ENCODE data around the gene FBXW11. TPM values are rescaled to one million over a fixed set of nuclear protein-coding genes. Genes with fewer than 3 reads are reported as not detected.
A peak's percentile ranks its signal among the peaks of the same experiment; 100 is the strongest.

The FBXW11 gene
- total and polyA plus RNA-seq, 2 donors from 2014 or later, result 16.0 to 44.4 TPM

- FAIRE-seq (no peak), DNase-seq (no peak)
- Histone ChIP-seq H3K36me3 (ENCODE audit: control insufficient read depth in 2 of 3, insufficient read depth in 3 of 3, low read length in 3 of 3) (no peaks in the 10 kb centered on the region), H3K27me3 (ENCODE audit: control insufficient read depth, insufficient read depth, low read length) (no peaks in the 10 kb centered on the region), H3K27ac (ENCODE audit: low read depth in 2 of 2, low read length in 2 of 2) (no peak overlapping the region), H3K4me3 (ENCODE audit: low read length in 3 of 3) (no peak overlapping the region), H3K9ac (ENCODE audit: low read length in 3 of 3) (peak overlapping the region in 1 of 3 donors; percentile 2), H3K4me1 (ENCODE audit: control insufficient read depth in 2 of 3, insufficient read depth in 2 of 3, low read depth in 1 of 3, low read length in 3 of 3) (peaks cover 4 to 38% (median 31%) of the 10 kb centered on the region in 3 donors), H3K9me3 (ENCODE audit: control insufficient read depth in 2 of 3, insufficient read depth in 1 of 3, low read length in 3 of 3) (no peaks in the 10 kb centered on the region)
- TF ChIP-seq, protein P1, sequence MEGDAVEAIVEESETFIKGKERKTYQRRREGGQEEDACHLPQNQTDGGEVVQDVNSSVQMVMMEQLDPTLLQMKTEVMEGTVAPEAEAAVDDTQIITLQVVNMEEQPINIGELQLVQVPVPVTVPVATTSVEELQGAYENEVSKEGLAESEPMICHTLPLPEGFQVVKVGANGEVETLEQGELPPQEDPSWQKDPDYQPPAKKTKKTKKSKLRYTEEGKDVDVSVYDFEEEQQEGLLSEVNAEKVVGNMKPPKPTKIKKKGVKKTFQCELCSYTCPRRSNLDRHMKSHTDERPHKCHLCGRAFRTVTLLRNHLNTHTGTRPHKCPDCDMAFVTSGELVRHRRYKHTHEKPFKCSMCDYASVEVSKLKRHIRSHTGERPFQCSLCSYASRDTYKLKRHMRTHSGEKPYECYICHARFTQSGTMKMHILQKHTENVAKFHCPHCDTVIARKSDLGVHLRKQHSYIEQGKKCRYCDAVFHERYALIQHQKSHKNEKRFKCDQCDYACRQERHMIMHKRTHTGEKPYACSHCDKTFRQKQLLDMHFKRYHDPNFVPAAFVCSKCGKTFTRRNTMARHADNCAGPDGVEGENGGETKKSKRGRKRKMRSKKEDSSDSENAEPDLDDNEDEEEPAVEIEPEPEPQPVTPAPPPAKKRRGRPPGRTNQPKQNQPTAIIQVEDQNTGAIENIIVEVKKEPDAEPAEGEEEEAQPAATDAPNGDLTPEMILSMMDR (IDR thresholded peaks at IDR 0.05; ENCODE audit: borderline replicate concordance, extremely low read depth, insufficient read depth), result no peak
- intact Hi-C loops (cut with DNase I), result no loop called here
These were observed 2.7 kb downstream of the FBXW11 start for GRCh38 chr5:172003746-172004145.

DNA sequence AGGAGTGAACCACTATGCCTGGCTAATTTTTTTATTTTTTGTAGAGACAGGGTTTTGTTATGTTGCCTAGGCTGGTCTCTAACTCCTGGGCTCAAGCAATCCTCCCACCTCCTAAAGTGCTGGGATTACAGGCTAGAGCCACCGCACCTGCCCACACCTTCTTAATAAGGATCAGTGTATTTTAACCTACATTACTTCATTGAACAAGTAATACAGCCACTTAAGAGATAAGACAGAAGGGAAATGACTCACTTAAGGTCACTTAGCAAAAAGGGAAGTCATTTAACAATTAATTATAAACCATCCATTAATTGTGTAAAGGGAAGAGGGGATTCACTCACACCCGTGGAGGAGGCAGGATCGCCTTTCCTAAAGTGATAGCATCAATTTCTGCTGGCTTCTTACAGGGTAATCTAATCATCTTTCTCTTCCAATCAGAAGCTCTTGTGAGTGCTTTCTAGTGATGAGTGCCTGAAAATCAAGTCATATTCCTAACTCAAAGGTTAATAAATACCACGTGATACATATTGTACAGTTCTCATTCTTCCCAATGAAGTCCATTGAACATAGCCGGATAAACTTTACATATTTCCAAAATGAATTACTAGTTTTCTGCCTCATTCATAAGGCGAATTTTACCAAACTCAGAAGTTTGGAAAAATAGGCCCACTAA is 3.5 kb downstream of the FBXW11 start:
- intact Hi-C loops (cut with DNase I), result no loop called here
- Histone ChIP-seq H3K27ac (ENCODE audit: low read depth in 2 of 2, low read length in 2 of 2) (no peak overlapping the region), H3K27me3 (ENCODE audit: control insufficient read depth, insufficient read depth, low read length) (no peaks in the 10 kb centered on the region), H3K36me3 (ENCODE audit: control insufficient read depth in 2 of 3, insufficient read depth in 3 of 3, low read length in 3 of 3) (no peaks in the 10 kb centered on the region), H3K4me3 (ENCODE audit: low read length in 3 of 3) (no peak overlapping the region), H3K9me3 (ENCODE audit: control insufficient read depth in 2 of 3, insufficient read depth in 1 of 3, low read length in 3 of 3) (no peaks in the 10 kb centered on the region), H3K4me1 (ENCODE audit: control insufficient read depth in 2 of 3, insufficient read depth in 2 of 3, low read depth in 1 of 3, low read length in 3 of 3) (peaks cover 4 to 40% (median 29%) of the 10 kb centered on the region in 3 donors), H3K9ac (ENCODE audit: low read length in 3 of 3) (peak overlapping the region in 1 of 3 donors; percentile 2)
- TF ChIP-seq, protein P1 (IDR thresholded peaks at IDR 0.05; ENCODE audit: borderline replicate concordance, extremely low read depth, insufficient read depth), result no peak
- FAIRE-seq (no peak), DNase-seq (no peak)

GRCh38 chr5:172002310-172002709 is 4.1 kb downstream of the FBXW11 start:
- Histone ChIP-seq H3K27ac (ENCODE audit: low read depth in 2 of 2, low read length in 2 of 2) (no peak overlapping the region), H3K4me3 (ENCODE audit: low read length in 3 of 3) (no peak overlapping the region), H3K9ac (ENCODE audit: low read length in 3 of 3) (no peak overlapping the region), H3K36me3 (ENCODE audit: control insufficient read depth in 2 of 3, insufficient read depth in 3 of 3, low read length in 3 of 3) (no peaks in the 10 kb centered on the region), H3K9me3 (ENCODE audit: control insufficient read depth in 2 of 3, insufficient read depth in 1 of 3, low read length in 3 of 3) (no peaks in the 10 kb centered on the region), H3K4me1 (ENCODE audit: control insufficient read depth in 2 of 3, insufficient read depth in 2 of 3, low read depth in 1 of 3, low read length in 3 of 3) (peaks cover 4 to 38% (median 23%) of the 10 kb centered on the region in 3 donors), H3K27me3 (ENCODE audit: control insufficient read depth, insufficient read depth, low read length) (no peaks in the 10 kb centered on the region)
- FAIRE-seq (no peak), DNase-seq (peak in 2 of 5 donors; percentile 30 to 56)
- intact Hi-C loops (cut with DNase I), result no loop called here
- TF ChIP-seq, protein P1 (IDR thresholded peaks at IDR 0.05; ENCODE audit: borderline replicate concordance, extremely low read depth, insufficient read depth), result peak; percentile 43
